ENCODE measurements around the gene COL23A1.

GRCh38 chr5:178248750-178249149, 341.4 kb downstream of the COL23A1 start:
- TF ChIP-seq CTCF (IDR thresholded peaks at IDR 0.05; ENCODE audit: poor library complexity) (no peak), EZH2phosphoT487 (IDR thresholded peaks at IDR 0.05; ENCODE audit: low read depth, severe bottlenecking, unreplicated experiment) (no peak), EZH2 (IDR thresholded peaks at IDR 0.05; ENCODE audit: borderline replicate concordance) (no peak)

Measured in hepatocyte (in vitro differentiated cells).